ENCODE measurements around the gene SPIRE2. TPM values are rescaled to one million over a fixed set of nuclear protein-coding genes. Genes with fewer than 3 reads are reported as not detected.
"Not testable (repeated sequence)": the region's sequence is repeated elsewhere in the genome, so short reads cannot be mapped to it uniquely, and the experiment has no call there.

The SPIRE2 gene
- total RNA-seq, 4 donors from 2014 or later = 3.4 to 9.6 (median 4.3) TPM

DNA sequence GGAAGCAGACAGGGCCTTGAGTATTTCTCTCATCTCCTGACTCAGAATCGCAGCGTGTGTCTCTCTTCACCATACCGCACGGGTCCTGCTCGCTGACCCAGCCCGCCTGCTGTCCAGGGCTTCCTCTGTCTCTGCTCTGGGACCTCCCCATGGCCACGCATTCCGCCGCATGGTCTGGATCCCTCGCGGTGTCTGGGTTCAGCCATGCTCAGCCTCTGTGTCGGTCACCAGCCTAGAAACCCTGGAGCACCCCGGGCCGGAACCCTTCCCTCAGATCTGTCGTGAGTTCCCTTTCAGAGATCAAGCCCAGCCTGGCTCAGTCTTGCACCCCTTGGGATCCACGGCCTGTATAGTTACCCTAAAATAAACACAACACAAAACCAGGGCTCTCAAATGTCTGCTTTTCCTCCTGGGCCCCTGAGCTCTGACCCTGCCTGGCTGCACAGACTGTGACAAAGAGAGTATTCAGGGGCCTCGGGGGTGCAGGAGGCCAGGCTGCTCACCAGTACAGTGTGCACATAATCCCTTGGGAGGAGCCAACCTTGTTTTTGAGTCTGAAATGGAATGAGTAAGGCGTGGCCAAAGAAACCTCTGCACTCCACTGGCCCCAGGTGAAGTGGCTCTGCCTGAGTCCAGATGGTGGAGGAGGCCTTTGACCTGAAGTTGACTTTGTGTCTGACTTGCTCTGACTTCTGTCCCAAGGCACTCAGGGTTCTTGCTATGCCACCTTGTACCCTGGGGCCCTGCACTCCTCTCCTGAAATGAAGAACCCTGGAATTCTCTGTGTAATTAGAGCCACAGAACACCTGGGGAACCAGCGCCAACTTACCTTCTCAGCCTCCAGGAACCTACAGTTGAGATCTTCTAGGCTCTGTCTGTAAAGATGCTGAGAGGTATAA, 5.8 kb upstream of the SPIRE2 start:
- intact Hi-C loops (cut with DNase I) = no loop called here
- no peaks in the 10 kb centered on the region for H3K9me3 ChIP-seq
- TF ChIP-seq, protein P1, sequence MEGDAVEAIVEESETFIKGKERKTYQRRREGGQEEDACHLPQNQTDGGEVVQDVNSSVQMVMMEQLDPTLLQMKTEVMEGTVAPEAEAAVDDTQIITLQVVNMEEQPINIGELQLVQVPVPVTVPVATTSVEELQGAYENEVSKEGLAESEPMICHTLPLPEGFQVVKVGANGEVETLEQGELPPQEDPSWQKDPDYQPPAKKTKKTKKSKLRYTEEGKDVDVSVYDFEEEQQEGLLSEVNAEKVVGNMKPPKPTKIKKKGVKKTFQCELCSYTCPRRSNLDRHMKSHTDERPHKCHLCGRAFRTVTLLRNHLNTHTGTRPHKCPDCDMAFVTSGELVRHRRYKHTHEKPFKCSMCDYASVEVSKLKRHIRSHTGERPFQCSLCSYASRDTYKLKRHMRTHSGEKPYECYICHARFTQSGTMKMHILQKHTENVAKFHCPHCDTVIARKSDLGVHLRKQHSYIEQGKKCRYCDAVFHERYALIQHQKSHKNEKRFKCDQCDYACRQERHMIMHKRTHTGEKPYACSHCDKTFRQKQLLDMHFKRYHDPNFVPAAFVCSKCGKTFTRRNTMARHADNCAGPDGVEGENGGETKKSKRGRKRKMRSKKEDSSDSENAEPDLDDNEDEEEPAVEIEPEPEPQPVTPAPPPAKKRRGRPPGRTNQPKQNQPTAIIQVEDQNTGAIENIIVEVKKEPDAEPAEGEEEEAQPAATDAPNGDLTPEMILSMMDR (IDR thresholded peaks at IDR 0.05) = no peak
- no peak for TF ChIP-seq POLR2A (IDR thresholded peaks at IDR 0.05)
- no peak for DNase-seq
- no peak overlapping the region for H3K27ac ChIP-seq
- no peak overlapping the region for H3K4me3 ChIP-seq
- peaks cover 0 to under 1% (median 0%) of the 10 kb centered on the region in 4 donors for H3K27me3 ChIP-seq
- 75 to 77% methylated on average over 6 to 15 of the region's 19 CpGs for WGBS, 2 donors
- H3K4me1 ChIP-seq = peaks cover 3 to 16% (median 5%) of the 10 kb centered on the region in 3 donors
- no peaks in the 10 kb centered on the region for H3K36me3 ChIP-seq

DNA sequence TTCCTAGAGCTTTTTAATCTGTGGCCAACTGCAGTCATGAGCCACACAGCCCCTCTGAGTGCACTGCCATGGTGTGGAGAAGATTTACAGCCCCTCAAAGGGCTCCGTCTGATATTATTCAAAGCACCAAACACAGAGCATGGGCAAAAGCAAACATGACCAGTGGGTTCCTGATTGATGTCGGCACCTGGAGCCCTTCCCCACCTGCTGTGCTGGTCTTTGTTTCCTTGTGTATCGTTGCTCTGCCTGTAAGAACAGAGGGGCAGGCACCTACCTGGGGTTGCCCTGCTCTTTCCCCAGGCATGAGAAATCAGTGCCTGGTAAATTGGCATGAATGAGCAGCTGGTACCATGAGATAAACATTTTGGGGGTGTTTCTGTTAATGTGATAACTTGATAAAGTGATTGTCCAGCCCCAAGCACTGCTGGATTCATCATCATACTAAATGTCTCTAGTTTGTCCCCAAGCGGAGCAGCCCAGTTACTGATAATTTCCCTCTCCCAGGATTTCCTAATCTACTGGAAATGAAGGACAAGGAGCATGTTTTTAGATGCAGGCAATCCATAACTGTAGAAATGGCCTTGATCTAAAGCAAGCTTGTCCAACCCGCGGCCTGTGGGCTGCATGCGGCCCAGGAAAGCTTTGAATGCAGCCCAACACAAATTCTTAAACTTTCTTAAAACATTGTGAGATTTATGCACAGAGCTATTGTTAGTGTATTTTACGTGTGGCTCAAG, 5.0 kb upstream of the SPIRE2 start:
- Histone ChIP-seq H3K4me1 (peaks cover 6 to 22% (median 8%) of the 10 kb centered on the region in 3 donors), H3K9me3 (no peaks in the 10 kb centered on the region), H3K27me3 (peaks cover 0 to 7% (median 0%) of the 10 kb centered on the region in 4 donors), H3K36me3 (no peaks in the 10 kb centered on the region), H3K27ac (no peak overlapping the region), H3K4me3 (no peak overlapping the region)
- intact Hi-C loops (cut with DNase I) = no loop called here
- 75 to 91% methylated on average over 6 to 7 of the region's 8 CpGs for WGBS, 2 donors
- DNase-seq = no peak
- TF ChIP-seq, protein P1 (IDR thresholded peaks at IDR 0.05) = no peak
- no peak for TF ChIP-seq POLR2A (IDR thresholded peaks at IDR 0.05)

DNA sequence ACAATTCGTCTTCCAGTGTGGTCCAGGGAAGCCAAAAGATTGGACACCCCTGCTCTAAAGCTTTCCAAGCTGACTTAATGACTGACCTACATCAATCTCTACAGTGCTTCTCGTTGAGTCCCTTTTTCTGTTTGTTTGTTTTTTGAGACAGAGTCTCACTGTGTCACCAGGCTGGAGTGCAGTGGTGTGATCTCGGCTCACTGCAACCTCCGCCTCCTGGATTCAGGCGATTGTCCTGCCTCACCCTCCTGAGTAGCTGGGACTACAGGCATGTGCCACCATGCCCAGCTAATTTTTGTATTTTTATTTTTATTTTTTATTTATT, 4.5 kb upstream of the SPIRE2 start:
- H3K36me3 ChIP-seq; intact Hi-C loops (cut with DNase I); H3K9me3 ChIP-seq; H3K4me3 ChIP-seq; H3K27ac ChIP-seq; DNase-seq; H3K27me3 ChIP-seq: not testable (repeated sequence)
- H3K4me1 ChIP-seq = peaks cover 6 to 25% (median 11%) of the 10 kb centered on the region in 3 donors
- WGBS, 2 donors = 83 to 84% methylated on average over 5 of the region's 5 CpGs

DNA sequence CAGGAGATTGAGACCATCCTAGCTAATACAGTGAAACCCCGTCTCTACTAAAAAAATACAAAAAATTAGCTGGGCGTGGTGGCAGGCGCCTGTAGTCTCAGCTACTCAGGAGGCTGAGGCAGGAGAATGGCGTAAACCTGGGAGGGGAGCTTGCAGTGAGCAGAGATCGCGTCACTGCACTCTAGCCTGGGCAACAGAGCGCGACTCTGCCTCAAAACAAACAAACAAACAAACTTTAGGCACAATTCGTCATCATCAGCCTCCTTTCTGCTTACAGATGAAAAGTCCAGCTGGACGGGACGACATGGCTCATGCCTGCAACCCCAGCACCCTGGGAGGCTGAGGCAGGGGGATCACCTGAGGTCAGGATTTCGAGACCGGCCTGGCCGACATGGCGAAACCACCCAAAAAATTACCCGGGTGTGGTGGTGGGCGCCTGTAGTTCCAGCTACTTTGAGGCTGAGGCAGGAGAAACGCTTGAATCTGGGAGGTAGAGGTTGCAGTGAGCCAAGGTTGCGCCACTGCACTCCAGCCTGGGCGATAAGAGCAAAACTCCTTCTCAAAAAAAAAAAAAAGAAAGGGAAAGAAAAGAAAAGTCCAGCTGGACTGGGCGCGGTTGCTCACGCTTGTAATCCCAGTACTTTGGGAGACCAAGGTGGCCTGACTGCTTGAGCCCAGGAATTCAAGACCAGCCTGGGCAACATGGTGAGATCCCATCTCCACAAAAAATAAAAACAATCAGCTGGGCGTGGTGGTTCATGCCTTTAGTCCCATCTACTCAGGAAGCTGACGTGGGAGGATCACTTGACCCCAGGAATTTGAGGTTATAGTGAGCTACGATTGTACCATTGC, 1.5 kb upstream of the SPIRE2 start:
- no peak overlapping the region for H3K27ac ChIP-seq
- no peak for DNase-seq
- H3K4me1 ChIP-seq = peaks cover 10 to 33% (median 14%) of the 10 kb centered on the region in 3 donors
- H3K36me3 ChIP-seq = no peaks in the 10 kb centered on the region
- intact Hi-C loops (cut with DNase I) = no loop called here
- no peak overlapping the region for H3K4me3 ChIP-seq
- peaks cover 0 to 7% (median 0%) of the 10 kb centered on the region in 4 donors for H3K27me3 ChIP-seq
- 83 to 84% methylated on average over 19 to 25 of the region's 26 CpGs for WGBS, 2 donors
- TF ChIP-seq POLR2A (IDR thresholded peaks at IDR 0.05) = no peak
- TF ChIP-seq, protein P1 (IDR thresholded peaks at IDR 0.05) = no peak
- no peaks in the 10 kb centered on the region for H3K9me3 ChIP-seq

DNA sequence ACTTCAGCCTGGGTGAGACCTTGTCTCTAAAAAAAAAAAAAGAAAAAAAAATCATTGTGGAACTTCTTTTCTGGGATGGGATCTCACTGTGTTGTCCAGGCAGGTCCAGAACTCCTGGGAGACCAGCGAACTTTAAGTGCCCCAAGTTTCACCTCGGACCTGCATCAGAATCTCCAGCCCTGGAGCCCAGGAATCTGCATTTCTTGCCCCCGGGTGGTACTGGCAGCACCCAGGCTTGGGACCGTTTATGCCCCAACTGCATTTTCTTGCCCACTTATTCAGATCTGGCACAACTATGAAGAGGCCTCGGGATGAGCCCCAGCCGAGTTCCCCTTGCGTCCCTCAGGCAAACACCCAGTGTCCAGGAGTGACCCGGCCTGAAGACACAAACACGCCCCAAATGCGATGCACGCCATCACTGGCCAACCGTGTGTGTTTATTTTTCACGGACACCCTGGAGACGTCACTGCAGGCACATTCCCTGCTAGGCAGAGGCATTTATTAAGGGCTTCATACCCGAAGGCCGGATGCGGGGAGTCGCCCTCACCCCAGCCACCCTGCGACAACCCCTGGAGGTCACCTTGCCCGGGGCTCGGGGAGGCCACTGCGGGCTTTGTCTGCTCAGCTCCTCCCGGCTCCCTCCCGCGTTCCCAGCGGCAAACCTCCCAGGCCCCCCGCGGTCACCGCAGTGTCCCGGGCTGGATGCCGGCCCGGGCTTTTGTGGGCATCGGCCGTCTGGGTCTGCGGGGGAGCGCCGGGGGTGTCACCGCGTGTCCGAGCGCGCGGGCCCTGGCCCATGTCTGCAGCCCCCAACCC, 684 bp upstream of the SPIRE2 start:
- Histone ChIP-seq H3K36me3 (no peaks in the 10 kb centered on the region), H3K4me1 (peaks cover 10 to 27% (median 14%) of the 10 kb centered on the region in 3 donors), H3K9me3 (no peaks in the 10 kb centered on the region), H3K4me3 (peak overlapping the region; percentile 54 to 77 (median 60)), H3K27ac (peak overlapping the region; percentile 70 to 77 (median 76)), H3K27me3 (peaks cover 0 to 7% (median 0%) of the 10 kb centered on the region in 4 donors)
- WGBS, 2 donors = 9 to 27% methylated on average over 9 to 15 of the region's 43 CpGs
- TF ChIP-seq POLR2A (IDR thresholded peaks at IDR 0.05) = no peak
- TF ChIP-seq, protein P1 (IDR thresholded peaks at IDR 0.05) = no peak
- DNase-seq = no peak
- intact Hi-C loops (cut with DNase I) = no loop called here
